Measurements from ENCODE around the gene UMAD1. TPM values are rescaled to one million over a fixed set of nuclear protein-coding genes. Genes with fewer than 3 reads are reported as not detected.
"Not testable (repeated sequence)": the region's sequence is repeated elsewhere in the genome, so short reads cannot be mapped to it uniquely, and the experiment has no call there.

UMAD1 gene
- total RNA-seq, 1 donor from 2014 or later: 18.0 TPM

- Histone ChIP-seq H3K4me1 (peaks cover 4% of the 10 kb centered on the region), H3K4me3 (no peak overlapping the region), H3K36me3 (no peaks in the 10 kb centered on the region), H3K27ac (no peak overlapping the region), H3K27me3 (no peaks in the 10 kb centered on the region), H3K9me3 (no peaks in the 10 kb centered on the region)
- DNase-seq: no peak
- ATAC-seq: no peak
- no peak for TF ChIP-seq CTCF (IDR thresholded peaks at IDR 0.05)
- intact Hi-C loops (cut with DNase I): no loop called here
These were observed 12.4 kb downstream of the UMAD1 start for GRCh38 chr7:7652798-7653540.

GRCh38 chr7:7653593-7654187, 13.1 kb downstream of the UMAD1 start:
- Histone ChIP-seq H3K9me3 (no peaks in the 10 kb centered on the region), H3K4me1 (peaks cover 4% of the 10 kb centered on the region), H3K27ac (no peak overlapping the region), H3K36me3 (no peaks in the 10 kb centered on the region), H3K4me3 (no peak overlapping the region), H3K27me3 (no peaks in the 10 kb centered on the region)
- ATAC-seq: no peak
- intact Hi-C loops (cut with DNase I): no loop called here
- TF ChIP-seq CTCF (IDR thresholded peaks at IDR 0.05): peak; percentile 43
- no peak for DNase-seq

DNA sequence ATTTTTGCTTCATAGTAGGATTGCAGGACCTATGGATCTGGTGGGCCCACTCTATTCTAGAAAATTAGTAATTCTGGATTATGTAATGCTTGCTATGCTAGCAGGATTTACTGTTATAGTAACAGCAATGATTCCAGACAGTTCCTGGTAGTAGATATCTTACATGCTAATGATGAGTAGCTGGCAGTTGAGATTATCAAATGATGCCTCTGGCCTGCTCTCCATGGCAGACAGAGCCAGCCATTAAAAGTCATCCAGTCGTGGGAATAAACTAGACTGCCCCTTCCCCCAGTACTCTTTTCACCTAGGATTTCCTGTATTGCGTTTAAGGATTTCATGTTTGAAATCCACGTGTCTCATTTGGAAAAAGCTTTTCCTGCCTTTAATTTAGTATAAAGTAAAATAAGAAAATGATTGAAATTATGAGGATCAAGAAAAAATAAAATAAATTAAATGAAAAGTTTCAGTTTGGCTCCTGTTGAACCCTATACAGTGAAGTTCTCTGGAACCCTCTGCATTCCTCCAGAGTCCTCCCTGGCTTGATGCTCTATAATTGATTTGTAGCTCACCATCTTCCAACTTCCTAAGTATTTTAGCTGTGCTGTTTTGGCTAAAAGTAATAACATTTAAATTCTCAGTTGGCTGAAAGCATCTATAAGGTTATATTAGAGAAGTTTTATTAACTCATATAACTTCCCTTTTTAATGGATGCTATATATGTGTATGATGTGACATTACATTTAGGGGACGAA, 14.6 kb downstream of the UMAD1 start:
- no peak for ATAC-seq
- intact Hi-C loops (cut with DNase I): no loop called here

GRCh38 chr7:7656459-7656858, 15.9 kb downstream of the UMAD1 start:
- H3K27me3 ChIP-seq; ATAC-seq; H3K4me3 ChIP-seq; H3K4me1 ChIP-seq; intact Hi-C loops (cut with DNase I); H3K9me3 ChIP-seq; H3K36me3 ChIP-seq; H3K27ac ChIP-seq; DNase-seq: not testable (repeated sequence)

More for the DNA sequence above, 14.6 kb downstream of the UMAD1 start:
- no peak overlapping the region for H3K4me3 ChIP-seq
- no peaks in the 10 kb centered on the region for H3K36me3 ChIP-seq
- H3K9me3 ChIP-seq: no peaks in the 10 kb centered on the region
- H3K4me1 ChIP-seq: peaks cover 4% of the 10 kb centered on the region
- no peak overlapping the region for H3K27ac ChIP-seq
- DNase-seq: no peak
- no peak for TF ChIP-seq CTCF (IDR thresholded peaks at IDR 0.05)
- H3K27me3 ChIP-seq: no peaks in the 10 kb centered on the region

DNA sequence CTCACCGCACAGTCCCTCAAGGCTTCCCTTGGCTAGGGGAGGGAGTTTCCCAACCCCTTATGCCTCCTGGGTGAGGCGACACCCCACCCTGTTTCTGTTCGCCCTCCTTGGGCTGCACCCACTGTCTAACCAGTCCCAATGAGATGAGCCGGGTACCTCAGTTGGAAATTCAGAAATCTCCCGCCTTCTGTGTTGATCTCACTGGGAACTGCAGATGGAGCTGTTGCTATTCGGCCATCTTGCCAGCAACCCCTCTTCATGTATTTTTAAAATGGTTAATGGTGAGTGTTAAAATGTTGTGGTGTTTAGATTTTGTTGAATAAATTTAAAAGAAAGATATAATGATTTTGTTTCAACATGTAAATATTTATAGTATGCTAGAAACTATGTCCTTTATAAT, 22.0 kb downstream of the UMAD1 start:
- intact Hi-C loops (cut with DNase I): no loop called here
- no peak for ATAC-seq
- Histone ChIP-seq H3K27me3 (no peaks in the 10 kb centered on the region), H3K4me3 (no peak overlapping the region), H3K36me3 (no peaks in the 10 kb centered on the region), H3K4me1 (peaks cover 7% of the 10 kb centered on the region), H3K27ac (no peak overlapping the region), H3K9me3 (no peaks in the 10 kb centered on the region)
- DNase-seq: no peak
- TF ChIP-seq CTCF (IDR thresholded peaks at IDR 0.05): peak; percentile 5

DNA sequence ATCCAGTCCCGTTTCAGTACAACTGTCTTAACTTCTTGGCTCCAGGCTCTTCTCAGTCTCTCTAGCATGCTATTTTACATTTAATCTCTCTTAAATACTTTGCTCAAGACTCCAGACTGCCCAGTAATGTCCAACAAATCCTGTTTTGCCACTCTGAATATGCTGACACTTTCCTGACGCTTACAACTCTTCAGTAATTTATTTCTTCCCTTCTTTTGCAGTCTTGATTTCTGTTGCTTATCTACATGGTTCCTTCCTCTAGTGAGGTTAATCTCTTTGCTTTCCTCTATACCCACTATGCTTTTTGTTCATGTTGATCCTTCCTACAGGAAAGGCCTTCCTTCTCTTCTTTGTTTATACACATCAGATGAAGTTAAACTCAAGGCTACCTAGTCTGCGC, 23.7 kb downstream of the UMAD1 start:
- H3K27ac ChIP-seq: no peak overlapping the region
- no peaks in the 10 kb centered on the region for H3K36me3 ChIP-seq
- H3K27me3 ChIP-seq: no peaks in the 10 kb centered on the region
- H3K9me3 ChIP-seq: no peaks in the 10 kb centered on the region
- peaks cover 7% of the 10 kb centered on the region for H3K4me1 ChIP-seq
- ATAC-seq (no peak), DNase-seq (no peak)
- H3K4me3 ChIP-seq: no peak overlapping the region
- no peak for TF ChIP-seq CTCF (IDR thresholded peaks at IDR 0.05)
- intact Hi-C loops (cut with DNase I): no loop called here

Data from upper lobe of right lung (tissue), 1 donor.